ELR (cell line): Measurements from ENCODE around the gene MAML2.
A peak's percentile ranks its signal among the peaks of the same experiment; 100 is the strongest.

ENCODE experiments used
- DNase-seq: peaks from one replicate; pipeline ENCODE4 v3.0.0-alpha.2; 2015; ENCODE audit warnings: low read depth

Gene MAML2

GRCh38 chr11:96067160-96067559 is 275.8 kb downstream of the MAML2 start:
- DNase-seq, result no peak

- DNase-seq, result no peak
These were observed 277.6 kb downstream of the MAML2 start for GRCh38 chr11:96065379-96065778.

GRCh38 chr11:96063886-96064285 is 279.1 kb downstream of the MAML2 start:
- no peak for DNase-seq

GRCh38 chr11:96063053-96063452 is 279.9 kb downstream of the MAML2 start:
- DNase-seq, result no peak

- peak; percentile 68 for DNase-seq
These were observed 280.9 kb downstream of the MAML2 start for GRCh38 chr11:96062134-96062533.

- peak; percentile 22 for DNase-seq
These were observed 281.3 kb downstream of the MAML2 start for GRCh38 chr11:96061730-96062129.

DNA sequence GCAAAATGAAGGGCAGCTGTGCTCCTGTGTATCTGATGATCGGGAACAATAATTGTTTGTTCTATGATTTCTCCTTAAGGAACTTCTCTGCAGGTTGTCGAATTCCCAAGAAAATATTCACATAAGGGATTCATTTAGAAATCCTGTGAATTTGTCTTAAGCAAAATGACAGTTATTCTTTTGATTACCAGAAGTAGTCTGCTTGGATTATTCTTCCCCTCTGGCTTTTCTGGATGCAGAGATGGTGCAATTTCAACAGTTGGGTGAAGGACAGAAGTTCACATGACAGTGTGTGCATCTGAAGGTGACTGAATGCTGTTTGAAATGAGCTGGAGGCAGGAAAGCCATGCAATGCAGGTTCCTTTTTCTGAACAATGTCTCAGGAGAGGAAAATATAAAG is 281.9 kb downstream of the MAML2 start:
- no peak for DNase-seq

GRCh38 chr11:96057502-96057901 is 285.5 kb downstream of the MAML2 start:
- DNase-seq, result no peak

DNA sequence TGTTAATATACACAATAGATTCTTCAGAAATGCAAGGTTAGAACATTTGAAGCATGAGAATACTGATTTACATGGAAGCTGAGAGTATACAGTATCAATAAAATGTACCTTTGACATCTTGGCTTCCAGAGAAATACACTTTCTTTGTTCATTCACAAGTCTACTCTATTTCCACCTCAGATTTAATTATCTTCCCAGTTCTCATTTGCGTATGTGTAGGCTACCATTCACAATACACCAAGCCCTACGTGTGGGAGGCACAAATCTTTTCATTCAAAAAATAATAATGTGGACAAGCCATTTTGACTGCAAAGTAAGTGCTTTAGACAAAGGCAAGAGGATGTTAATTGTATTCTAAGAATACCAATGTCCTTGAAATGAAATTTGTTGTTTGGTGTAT is 286.4 kb downstream of the MAML2 start:
- DNase-seq, result no peak

- peak; percentile 78 for DNase-seq
These were observed 287.1 kb downstream of the MAML2 start for GRCh38 chr11:96055706-96056387.

DNA sequence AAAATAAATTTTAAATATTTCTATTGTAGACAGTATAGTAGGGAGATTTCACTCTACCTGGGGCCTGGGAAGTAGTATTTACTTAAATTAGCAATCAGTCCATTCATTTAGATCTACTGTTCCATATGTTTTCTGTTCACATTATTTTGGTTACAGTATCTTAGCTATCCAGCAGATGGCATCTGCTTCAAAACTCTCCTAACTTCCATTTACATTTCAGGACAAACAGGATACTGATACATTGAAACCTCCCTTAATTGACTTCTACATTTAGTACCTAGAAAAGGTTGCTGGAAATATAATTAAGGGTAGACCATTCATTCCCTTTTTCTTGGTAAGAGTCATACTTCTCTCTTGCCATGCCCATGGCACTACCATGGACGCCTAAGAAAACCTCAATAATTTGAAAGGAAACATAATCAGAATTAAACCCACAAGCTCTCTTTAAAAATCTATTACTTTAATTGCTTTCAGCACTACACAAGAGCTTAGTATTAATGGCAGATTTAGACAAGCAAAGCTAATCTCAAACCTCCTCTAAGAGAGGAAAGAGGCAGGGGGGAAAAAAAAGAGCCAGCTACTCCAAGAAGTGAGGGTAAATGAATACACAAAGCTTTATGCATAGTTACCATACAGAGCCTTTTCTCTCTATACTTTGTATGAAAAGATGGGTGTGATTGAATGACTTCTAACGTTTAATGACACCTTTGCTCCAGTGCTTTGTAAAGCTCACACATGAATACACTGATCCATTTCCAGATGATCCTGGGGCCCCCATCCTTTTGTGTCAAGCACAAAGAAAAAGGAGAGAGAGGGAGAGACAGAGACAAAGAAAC is 287.9 kb downstream of the MAML2 start:
- DNase-seq, result peak; percentile 70

DNA sequence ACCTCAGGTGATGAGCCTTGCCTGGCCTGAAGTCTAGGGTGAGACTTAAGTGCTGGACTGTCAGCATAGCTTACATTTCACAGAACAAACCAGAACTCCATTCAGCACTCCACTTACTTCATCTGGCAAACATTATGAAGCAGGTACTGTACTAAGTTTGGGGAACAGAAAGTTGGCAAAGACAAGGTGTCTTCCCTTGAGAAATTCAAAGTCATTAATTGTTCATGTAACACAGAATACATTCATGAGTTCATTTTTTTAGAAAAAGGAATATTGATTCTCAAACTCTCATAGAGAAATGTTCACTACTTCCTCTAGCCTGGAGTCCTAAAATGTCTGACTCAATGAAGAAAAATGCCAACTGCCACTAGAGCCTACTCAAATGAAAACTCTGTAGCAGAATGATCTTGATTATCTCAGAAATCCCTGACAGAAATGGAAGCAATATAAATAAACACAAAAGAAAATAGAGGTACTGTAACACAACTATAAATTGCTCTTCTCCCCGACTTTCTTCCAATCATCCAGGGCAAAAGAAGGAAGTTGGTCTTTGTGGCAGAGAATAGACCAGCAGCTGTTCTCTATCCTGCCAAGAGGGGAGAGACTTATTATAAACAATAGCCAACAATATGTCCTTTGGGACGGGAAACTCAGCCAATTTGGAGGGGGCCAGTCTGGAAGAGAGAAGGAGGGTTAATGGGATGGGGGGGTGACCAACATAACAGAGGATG is 289.9 kb downstream of the MAML2 start:
- peak; percentile 80 for DNase-seq

GRCh38 chr11:96051820-96052219 is 291.2 kb downstream of the MAML2 start:
- peak; percentile 65 for DNase-seq

GRCh38 chr11:96050435-96051182 is 292.4 kb downstream of the MAML2 start:
- DNase-seq, result peak; percentile 16

DNA sequence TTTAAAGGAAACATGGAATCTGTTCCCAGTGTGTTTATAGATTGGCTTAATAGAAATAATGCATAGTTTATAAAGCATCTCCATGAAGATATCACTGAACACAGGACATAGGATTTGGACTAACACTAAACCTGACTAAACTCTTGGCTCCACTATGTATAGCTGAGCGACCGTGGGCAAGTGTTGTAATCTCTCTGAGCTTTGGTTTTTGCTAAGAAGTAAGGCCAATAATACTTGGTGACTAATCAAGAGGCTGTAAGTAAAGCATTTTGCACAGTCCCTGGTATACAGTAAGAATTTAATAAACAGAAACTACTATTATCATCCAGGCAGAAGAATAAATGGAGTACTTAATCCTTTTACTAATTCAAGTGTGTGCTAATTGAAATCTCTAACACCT is 293.6 kb downstream of the MAML2 start:
- DNase-seq, result peak; percentile 44

- DNase-seq, result no peak
These were observed 297.2 kb downstream of the MAML2 start for GRCh38 chr11:96045622-96046456.

DNA sequence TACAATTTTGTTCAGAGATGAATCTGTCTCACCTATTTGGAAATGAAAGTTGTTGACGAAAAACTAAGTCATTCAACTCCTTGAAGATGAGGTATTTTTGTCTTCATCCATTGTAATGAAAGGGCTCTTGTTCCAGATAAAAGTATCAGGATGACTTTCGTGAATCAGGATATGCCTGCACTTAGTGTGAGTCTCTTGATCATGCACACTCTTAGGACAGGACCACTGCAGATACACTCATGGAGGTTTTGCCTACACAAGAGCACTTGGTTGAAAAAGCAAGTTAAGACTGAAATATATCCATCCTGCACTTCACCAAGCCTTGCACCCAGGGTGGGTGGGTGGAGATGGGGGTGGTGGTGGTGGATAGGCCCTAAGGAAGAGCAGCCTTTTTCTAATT is 298.2 kb downstream of the MAML2 start:
- no peak for DNase-seq

DNA sequence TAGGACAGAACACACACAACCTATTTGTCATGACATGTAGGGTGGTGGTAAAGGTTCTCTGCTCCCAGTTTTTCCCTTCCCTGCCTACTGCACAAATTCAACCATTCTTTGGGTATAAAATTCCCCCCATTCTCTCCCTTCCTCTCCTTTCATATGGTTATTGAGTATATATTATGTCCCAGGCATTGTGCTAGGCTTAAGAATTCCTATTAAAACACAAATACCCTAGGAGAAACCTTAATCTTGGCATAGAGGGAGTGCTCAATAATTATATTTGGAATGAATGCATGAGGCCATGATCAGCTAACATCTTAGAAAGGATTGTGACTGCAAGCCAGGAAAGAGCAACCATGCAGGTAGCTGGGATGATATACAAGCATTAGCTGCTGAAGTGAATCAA is 298.7 kb downstream of the MAML2 start:
- no peak for DNase-seq

DNA sequence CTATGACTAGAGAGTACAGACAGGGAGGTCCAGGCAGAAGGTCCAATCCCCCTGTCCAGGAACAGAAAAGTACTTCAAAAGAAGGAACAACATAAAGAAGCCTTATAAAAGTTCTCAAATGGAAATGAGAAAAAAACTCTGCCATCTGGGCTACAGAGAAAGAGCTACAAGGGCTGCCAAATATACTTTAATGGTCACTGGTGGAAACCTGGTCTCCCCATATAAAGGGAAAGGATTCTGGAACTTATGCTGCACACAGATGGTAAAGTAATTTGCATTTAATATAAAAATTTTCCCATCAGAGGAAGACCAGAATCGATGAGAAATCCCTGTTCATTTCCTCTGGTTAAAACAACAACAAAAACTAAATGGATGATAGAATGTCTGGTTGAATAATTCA is 299.7 kb downstream of the MAML2 start:
- DNase-seq, result no peak

GRCh38 chr11:96038046-96038445 is 304.9 kb downstream of the MAML2 start:
- DNase-seq, result peak; percentile 6

- no peak for DNase-seq
These were observed 305.5 kb downstream of the MAML2 start for GRCh38 chr11:96037405-96037949.
